BLaER1 treated with 17β-estradiol and CSF1 and Interleukin-3, amounts not matched to agents 10 nM and 100 nM (cell line): Measurements from ENCODE around the gene CASZ1.
A peak's percentile ranks its signal among the peaks of the same experiment; 100 is the strongest.

ENCODE experiments used
- H3K27ac ChIP-seq, 11 experiments: shearing (Covaris generic); formaldehyde crosslinking; 2 replicates each; pipeline ENCODE4 v1.8.1; 2022
- H3K27me3 ChIP-seq, 11 experiments: shearing (Covaris generic); formaldehyde crosslinking; 2 replicates each; pipeline ENCODE4 v1.8.1; 2022
- H3K36me3 ChIP-seq, 11 experiments: shearing (Covaris generic); formaldehyde crosslinking; 2 replicates each; pipeline ENCODE4 v1.8.1; 2022
- H3K4me1 ChIP-seq, 10 experiments: shearing (Covaris generic); formaldehyde crosslinking; 2 replicates each; pipeline ENCODE4 v1.8.1; 2022
- H3K4me2 ChIP-seq, 11 experiments: shearing (Covaris generic); formaldehyde crosslinking; 2 replicates each; pipeline ENCODE4 v1.8.1; 2022
- H3K4me3 ChIP-seq, 10 experiments: shearing (Covaris generic); formaldehyde crosslinking; 2 replicates each; pipeline ENCODE4 v1.8.1; 2022
- H3K9ac ChIP-seq, 11 experiments: shearing (Covaris generic); formaldehyde crosslinking; 2 replicates each; pipeline ENCODE4 v1.8.1; 2022
- H3K9me3 ChIP-seq, 11 experiments: shearing (Covaris generic); formaldehyde crosslinking; replicated peaks in 1 of 11; 2 replicates each; pipeline ENCODE4 v1.8.1; 2022
- H4K20me1 ChIP-seq, 11 experiments: shearing (Covaris generic); formaldehyde crosslinking; 2 replicates each; pipeline ENCODE4 v1.8.1; 2022
- Cebpa-rat ChIP-seq, 11 experiments: shearing (Covaris generic); IDR thresholded peaks; 2 replicates each; pipeline ENCODE4 v1.8.1; 2022

CASZ1 gene

DNA sequence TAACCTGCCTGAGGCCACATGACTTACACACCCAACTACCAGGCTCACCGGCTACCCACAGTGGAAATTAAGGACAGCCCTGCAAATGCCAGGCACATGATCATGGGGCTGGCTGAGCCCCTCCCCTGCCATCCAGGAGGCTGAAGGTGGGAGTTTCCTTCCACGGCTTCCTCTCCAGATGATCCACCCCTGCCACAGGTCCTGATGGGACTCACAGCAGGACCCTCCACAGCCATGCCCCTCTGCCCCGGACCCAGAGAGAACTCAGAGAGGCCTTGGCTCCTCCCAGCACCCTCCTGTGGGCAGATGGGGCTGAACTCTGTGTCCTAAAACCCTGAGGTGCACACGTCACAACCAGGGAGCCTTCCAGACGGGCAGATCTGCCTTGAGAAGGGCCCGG is 29.1 kb upstream of the CASZ1 start:
- H4K20me1 ChIP-seq, result no peaks in the 10 kb centered on the region; a peak in 2 of 22 replicates
- H3K4me3 ChIP-seq, result no peak overlapping the region
- TF ChIP-seq Cebpa-rat (IDR thresholded peaks at IDR 0.05), result no peak
- no peak overlapping the region for H3K9ac ChIP-seq
- no peaks in the 10 kb centered on the region for H3K27me3 ChIP-seq
- H3K9me3 ChIP-seq, result no peaks in the 10 kb centered on the region
- peaks cover 11 to 15% (median 13%) of the 10 kb centered on the region in 10 experiments for H3K4me1 ChIP-seq
- no peak overlapping the region for H3K4me2 ChIP-seq
- H3K27ac ChIP-seq, result no peak overlapping the region
- H3K36me3 ChIP-seq, result no peaks in the 10 kb centered on the region

DNA sequence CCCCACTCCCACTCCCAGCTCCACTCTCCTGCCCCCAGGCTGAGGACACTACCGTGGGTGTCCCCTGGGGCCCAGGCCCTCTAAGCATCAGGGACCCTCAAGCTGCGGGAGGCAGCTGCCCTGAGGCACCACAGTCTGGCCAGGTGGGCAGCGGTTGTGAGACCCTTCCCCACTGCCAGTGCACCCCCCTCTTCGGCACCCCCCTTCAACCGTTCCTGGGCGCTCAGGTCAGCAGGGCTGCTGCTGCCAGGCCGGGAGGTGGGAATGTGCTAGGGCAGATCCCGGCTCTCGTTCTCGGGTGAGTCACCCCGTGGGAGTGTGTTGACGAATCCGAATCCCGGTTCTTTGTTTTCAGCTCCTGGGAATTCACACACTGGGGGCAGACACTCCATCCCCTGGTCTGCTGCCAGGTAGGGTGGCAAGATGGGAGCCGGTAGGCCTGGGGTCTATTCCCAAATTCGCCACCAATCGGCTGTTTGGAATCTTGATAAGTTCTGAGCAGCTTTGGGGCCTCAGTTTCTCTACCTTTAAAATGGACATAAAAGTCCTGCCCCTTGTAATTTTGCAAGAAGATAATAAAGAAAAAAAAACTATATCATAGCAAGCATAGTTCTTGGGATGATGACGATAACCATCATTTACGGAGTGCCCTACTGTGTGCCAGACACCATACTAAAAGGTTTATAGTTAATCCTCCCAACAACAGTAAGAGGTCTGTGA is 28.5 kb upstream of the CASZ1 start:
- Histone ChIP-seq H3K27me3 (no peaks in the 10 kb centered on the region), H3K36me3 (no peaks in the 10 kb centered on the region), H3K4me3 (no peak overlapping the region), H3K4me1 (peaks cover 5 to 9% (median 7%) of the 10 kb centered on the region in 10 experiments), H3K4me2 (no peak overlapping the region), H3K9ac (no peak overlapping the region), H3K9me3 (no peaks in the 10 kb centered on the region), H3K27ac (no peak overlapping the region), H4K20me1 (no peaks in the 10 kb centered on the region; a peak in 2 of 22 replicates)
- no peak for TF ChIP-seq Cebpa-rat (IDR thresholded peaks at IDR 0.05)

DNA sequence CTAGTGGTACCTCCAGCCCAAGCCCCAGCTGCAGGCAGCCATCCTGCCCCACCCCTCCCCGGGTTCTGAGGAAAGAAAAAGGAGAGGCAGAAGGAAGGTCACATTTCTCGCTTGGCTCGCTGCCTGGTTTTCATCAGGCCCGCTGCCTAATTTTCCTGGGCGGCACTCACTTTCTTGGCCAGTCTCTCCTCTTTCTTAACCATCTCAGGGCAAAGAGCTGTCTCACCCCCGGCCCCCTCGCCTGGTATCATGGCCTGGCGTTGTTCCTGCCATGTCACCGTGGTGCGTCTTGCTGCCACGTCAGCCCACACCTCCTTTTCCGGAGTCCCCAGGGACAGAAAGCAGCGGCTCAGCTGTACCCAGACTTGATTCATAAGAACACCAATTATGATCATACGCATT is 26.6 kb upstream of the CASZ1 start:
- peaks cover 0 to 9% (median 0%) of the 10 kb centered on the region in 10 experiments; a peak in 4 of 20 replicates for H3K4me1 ChIP-seq
- H3K9ac ChIP-seq, result no peak overlapping the region
- no peak overlapping the region for H3K4me2 ChIP-seq
- H3K4me3 ChIP-seq, result no peak overlapping the region
- H3K9me3 ChIP-seq, result no peaks in the 10 kb centered on the region
- TF ChIP-seq Cebpa-rat (IDR thresholded peaks at IDR 0.05), result no peak
- H3K27me3 ChIP-seq, result no peaks in the 10 kb centered on the region
- H3K36me3 ChIP-seq, result no peaks in the 10 kb centered on the region
- H3K27ac ChIP-seq, result no peak overlapping the region
- H4K20me1 ChIP-seq, result no peaks in the 10 kb centered on the region; a peak in 2 of 22 replicates

DNA sequence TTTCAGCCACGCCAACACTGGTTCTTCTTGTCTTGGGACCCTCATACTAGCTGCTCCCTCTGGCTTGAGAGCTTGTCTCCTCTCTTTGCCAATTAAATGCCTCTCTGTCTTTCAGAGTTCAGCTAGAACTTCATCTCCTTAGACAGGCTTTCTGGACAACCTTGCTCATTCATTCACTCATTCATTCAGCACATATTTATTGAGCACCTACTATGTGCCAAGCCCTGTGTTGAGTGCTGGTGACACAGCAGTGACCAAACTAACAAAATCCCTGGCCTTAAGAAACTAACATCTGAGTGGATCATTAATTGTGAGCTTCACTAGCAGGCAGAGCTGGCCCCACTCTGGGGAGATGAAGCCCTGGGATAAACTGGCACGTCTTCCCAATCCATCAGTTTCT is 24.9 kb upstream of the CASZ1 start:
- Histone ChIP-seq H3K4me1 (peaks cover 0 to 25% (median 15%) of the 10 kb centered on the region in 10 experiments; a peak in 13 of 20 replicates), H3K9ac (no peak overlapping the region), H3K27me3 (no peaks in the 10 kb centered on the region), H3K36me3 (no peaks in the 10 kb centered on the region), H3K4me2 (no peak overlapping the region), H4K20me1 (peaks cover 0 to 6% (median 0%) of the 10 kb centered on the region in 11 experiments; a peak in 4 of 22 replicates), H3K9me3 (no peaks in the 10 kb centered on the region), H3K27ac (no peak overlapping the region), H3K4me3 (no peak overlapping the region)
- TF ChIP-seq Cebpa-rat (IDR thresholded peaks at IDR 0.05), result no peak

DNA sequence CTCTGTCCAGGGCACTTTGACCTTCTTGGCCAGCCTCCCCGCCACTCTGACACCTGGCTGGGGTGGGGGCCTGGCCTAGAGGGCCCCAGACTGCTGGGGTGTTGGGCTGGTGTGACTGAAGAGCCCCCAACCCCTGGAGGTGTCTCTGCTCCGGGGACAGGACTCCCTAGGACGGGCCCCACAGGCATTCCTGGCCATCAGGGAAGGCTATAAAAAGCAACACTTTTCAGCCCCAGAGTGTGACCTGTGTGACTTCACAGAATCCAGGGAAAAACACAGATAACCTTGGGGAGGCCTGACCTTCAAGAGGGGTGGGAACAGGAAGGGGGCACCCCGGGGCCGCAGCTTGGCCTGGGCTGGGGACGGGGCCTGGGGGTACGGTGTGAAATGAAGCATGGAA is 24.0 kb upstream of the CASZ1 start:
- H3K4me1 ChIP-seq, result peaks cover 0 to 25% (median 16%) of the 10 kb centered on the region in 10 experiments; a peak in 13 of 20 replicates
- H3K36me3 ChIP-seq, result no peaks in the 10 kb centered on the region
- TF ChIP-seq Cebpa-rat (IDR thresholded peaks at IDR 0.05), result no peak
- peaks cover 0 to 14% (median 0%) of the 10 kb centered on the region in 11 experiments; a peak in 4 of 22 replicates for H4K20me1 ChIP-seq
- no peaks in the 10 kb centered on the region for H3K9me3 ChIP-seq
- no peak overlapping the region for H3K4me3 ChIP-seq
- H3K4me2 ChIP-seq, result no peak overlapping the region
- H3K27ac ChIP-seq, result no peak overlapping the region
- no peaks in the 10 kb centered on the region for H3K27me3 ChIP-seq
- no peak overlapping the region for H3K9ac ChIP-seq

DNA sequence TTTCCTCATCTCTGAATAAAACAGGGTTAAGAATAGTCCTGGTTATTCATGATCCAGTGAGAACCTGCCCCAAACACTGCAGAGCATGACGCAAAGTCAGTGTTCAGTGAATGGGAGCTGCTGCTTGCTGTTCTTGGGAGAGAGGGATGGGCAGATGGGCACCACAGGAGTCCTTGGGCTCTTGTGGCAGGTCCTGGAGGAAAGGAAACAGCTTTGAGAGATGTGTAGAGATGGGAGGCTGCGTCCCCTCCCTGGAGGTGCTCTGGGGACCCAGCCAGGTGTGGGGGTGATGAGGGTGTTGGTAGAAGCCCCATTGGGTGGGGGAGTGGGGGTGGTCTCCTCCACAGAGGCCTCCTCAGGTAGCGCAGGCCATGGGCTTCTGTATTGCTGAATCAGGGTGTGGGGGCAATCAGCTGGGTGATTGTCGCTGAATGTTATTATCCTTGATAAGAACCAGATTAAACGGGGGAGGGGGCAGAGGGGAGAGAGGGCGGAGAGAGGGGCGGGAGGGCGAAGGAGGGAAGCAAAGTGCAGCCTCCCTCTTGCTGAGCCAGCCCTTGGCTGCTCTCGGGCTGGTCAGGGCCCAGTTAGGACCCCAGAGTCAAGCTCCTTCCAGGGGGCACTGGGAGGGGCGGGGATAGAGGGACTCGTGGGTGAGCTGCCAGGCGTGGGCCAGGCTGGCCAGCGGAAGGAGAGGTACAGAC is 22.9 kb upstream of the CASZ1 start:
- H3K4me3 ChIP-seq, result no peak overlapping the region
- no peak overlapping the region for H3K27ac ChIP-seq
- TF ChIP-seq Cebpa-rat (IDR thresholded peaks at IDR 0.05), result no peak
- no peaks in the 10 kb centered on the region for H3K9me3 ChIP-seq
- H3K27me3 ChIP-seq, result no peaks in the 10 kb centered on the region
- peaks cover 0 to 14% (median 0%) of the 10 kb centered on the region in 11 experiments; a peak in 4 of 22 replicates for H4K20me1 ChIP-seq
- H3K9ac ChIP-seq, result no peak overlapping the region
- no peaks in the 10 kb centered on the region for H3K36me3 ChIP-seq
- H3K4me1 ChIP-seq, result peaks cover 0 to 25% (median 16%) of the 10 kb centered on the region in 10 experiments; a peak in 13 of 20 replicates
- no peak overlapping the region for H3K4me2 ChIP-seq

DNA sequence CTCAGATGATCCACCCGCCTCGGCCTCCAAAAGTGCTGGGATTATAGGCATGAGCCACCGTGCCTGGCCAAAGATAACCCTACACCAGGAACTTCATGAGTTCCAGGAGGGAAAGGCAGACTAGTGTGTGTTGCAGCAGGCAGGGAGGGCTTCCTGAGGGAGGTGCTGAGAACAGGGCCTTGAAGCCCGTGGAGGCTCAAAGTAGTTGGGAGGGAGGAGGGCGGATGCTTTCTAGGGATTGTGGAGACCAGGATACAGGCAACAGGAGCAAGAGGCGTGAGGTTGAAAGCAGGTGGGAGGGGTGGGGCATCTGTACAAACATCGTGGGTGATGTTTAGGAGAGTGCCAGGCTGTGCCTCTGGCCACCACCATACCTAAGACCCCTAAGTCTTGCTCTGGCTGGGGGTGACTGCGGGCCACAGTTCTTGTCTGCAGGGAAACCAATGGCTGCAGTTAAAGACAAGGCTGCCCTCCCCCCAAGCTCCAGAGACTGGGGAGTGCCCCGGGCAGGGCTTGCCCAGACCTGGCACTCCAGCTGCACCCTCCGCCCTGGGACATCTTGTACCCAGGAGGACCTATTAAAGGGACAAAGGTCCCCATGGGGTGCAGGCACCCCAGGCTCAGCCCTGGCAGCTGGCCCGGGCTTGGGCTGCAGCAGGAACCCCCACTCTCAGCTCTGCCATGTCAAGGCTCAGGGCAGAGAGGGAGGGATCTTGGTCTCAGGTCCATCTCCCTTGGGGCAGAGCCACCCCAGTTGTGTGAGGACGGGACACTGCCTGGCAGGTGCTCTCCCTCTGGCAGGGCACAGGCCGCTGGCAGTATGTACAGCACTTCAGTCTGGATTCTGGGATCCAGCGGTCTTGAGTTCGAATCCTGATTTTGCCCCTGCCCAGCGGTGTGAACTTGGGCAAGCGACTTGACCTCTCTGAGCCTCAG is 22.1 kb upstream of the CASZ1 start:
- Histone ChIP-seq H4K20me1 (peaks cover 0 to 14% (median 0%) of the 10 kb centered on the region in 11 experiments; a peak in 5 of 22 replicates), H3K27ac (no peak overlapping the region), H3K9me3 (no peaks in the 10 kb centered on the region), H3K27me3 (no peaks in the 10 kb centered on the region), H3K9ac (no peak overlapping the region), H3K4me2 (0 out of 22 replicates have a peak overlapping the region, but pooled peaks of 1 of the 11 experiments have one; percentile 2), H3K4me1 (peaks cover 0 to 25% (median 16%) of the 10 kb centered on the region in 10 experiments; a peak in 13 of 20 replicates), H3K36me3 (no peaks in the 10 kb centered on the region), H3K4me3 (no peak overlapping the region)
- no peak for TF ChIP-seq Cebpa-rat (IDR thresholded peaks at IDR 0.05)

DNA sequence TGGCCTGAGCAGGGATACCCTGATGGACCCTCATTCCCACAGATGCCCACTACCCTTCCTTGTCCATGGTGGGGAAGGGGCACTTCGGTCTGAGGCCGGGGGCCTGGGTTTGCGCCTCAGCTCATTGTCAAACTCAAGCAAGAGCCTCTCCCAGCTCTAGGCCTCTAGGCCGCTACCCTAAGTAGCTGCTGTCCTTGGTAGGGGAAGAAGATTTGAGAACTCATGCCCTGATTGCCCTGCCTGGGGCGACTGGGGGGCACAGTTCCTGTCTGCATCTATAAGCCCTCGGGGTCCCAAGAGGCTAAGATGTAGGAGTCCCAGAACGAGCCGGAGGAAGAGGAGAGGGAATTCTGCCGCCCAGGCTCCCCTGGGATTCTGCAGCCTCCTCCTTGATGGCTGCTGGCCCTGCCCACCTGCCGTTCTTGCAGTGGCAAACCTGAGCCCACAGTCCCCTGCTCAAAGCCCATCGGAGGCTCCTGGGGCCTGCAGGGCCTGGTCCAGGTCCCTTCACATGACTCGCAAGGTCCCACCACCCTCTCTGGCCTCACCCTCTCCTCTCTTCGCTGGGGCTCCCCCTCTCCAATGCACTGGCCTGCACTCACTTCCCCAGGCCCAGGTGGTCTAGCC is 20.4 kb upstream of the CASZ1 start:
- no peaks in the 10 kb centered on the region for H3K27me3 ChIP-seq
- H3K36me3 ChIP-seq, result no peaks in the 10 kb centered on the region
- H3K4me1 ChIP-seq, result peaks cover 0 to 25% (median 16%) of the 10 kb centered on the region in 10 experiments; a peak in 13 of 20 replicates
- no peak overlapping the region for H3K9ac ChIP-seq
- H3K9me3 ChIP-seq, result no peaks in the 10 kb centered on the region
- no peak overlapping the region for H3K4me3 ChIP-seq
- no peak overlapping the region for H3K27ac ChIP-seq
- no peak for TF ChIP-seq Cebpa-rat (IDR thresholded peaks at IDR 0.05)
- H4K20me1 ChIP-seq, result peaks cover 0 to 14% (median 0%) of the 10 kb centered on the region in 11 experiments; a peak in 5 of 22 replicates
- H3K4me2 ChIP-seq, result peak overlapping the region in 7 of 11 experiments; percentile 35 to 66 (median 47); a peak in 15 of 22 replicates
